Suprapubic skin (tissue), 3 donors: ENCODE results near the gene DIO2.

ENCODE experiments used
- CTCF ChIP-seq, 2 donors: fragments of 200-600 bp in 1 of 2; fragments of 450-650 bp in 1 of 2; sonication (generic) in 1 of 2; IDR thresholded peaks; one replicate each; pipeline ENCODE4 v1.5.1; 2016 to 2019; ENCODE audit warnings: antibody characterized with exemption in 2 of 2, mild to moderate bottlenecking in 1 of 2, moderate library complexity in 1 of 2
- POLR2A ChIP-seq, 2 donors: fragments of 450-650 bp; IDR thresholded peaks; one replicate each; pipeline ENCODE4 v1.6.1; 2017; ENCODE audit warnings: antibody characterized with exemption in 2 of 2, mild to moderate bottlenecking in 2 of 2, moderate library complexity in 2 of 2

DNA sequence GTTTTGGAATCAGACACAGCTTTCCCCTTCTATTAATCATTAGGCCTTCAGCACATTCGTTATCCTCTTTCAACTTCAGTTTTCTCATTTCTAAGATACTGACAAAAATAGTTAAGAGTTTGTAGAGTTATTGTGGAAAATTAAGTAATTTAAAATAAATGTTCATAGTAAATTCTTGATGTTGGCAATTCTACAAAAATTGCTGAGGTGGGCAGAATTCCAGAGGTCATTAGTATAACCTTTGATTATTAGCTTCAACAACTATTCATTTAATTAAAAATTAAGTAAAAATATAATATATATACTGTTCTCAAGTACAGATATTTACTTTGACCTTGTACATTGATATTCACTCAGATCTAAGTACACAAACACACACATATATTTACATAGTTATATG, 58.5 kb downstream of the DIO2 start:
- TF ChIP-seq POLR2A (IDR thresholded peaks at IDR 0.05), result no peak
- TF ChIP-seq CTCF (IDR thresholded peaks at IDR 0.05), result no peak
